CD4-positive, alpha-beta T cell treated with Interleukin-12 subunit alpha and Interleukin-12 subunit beta, for 1 hour (primary cell): Measurements from ENCODE around the gene PTPRH.
"Not testable (repeated sequence)": the region's sequence is repeated elsewhere in the genome, so short reads cannot be mapped to it uniquely, and the experiment has no call there.

Experiments
- DNase-seq: peaks from one replicate; pipeline ENCODE4 v3.0.0-alpha.2; 2020

PTPRH gene

DNA sequence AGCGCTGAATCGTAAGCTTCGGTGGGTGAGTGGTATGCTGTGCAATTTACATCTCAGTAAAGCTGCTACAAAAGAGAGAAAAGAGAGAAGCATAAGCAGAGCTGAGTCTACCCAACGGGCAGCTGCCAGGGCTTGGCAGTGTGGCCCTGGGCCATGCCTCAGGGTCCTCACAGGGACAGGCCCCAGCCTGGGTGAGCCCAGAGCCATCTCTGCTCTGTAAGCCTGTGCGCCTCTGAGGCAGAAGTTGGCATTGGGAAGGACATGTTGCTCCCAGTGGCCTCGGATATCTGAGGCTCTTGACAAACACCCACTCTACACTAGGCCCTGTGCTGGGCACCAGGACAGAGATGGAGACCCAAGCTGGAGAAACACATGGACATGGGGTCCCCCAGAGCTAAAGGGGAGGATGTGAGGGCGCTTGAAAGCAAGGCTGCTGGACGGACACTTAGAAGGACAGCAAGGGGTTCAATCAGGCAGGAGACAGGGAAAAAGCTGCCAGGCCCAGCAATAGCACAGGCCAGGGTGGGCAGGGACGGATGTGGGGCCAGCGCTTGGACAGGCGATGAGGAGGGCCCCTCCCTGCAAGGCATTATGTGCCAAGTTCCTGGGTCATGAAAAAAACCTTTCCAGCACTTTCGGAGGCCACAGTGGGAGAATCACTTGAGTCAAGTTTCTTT lies 34.8 kb upstream of the PTPRH start:
- DNase-seq = no peak

GRCh38 chr19:55242517-55242916 lies 33.2 kb upstream of the PTPRH start:
- no peak for DNase-seq

DNA sequence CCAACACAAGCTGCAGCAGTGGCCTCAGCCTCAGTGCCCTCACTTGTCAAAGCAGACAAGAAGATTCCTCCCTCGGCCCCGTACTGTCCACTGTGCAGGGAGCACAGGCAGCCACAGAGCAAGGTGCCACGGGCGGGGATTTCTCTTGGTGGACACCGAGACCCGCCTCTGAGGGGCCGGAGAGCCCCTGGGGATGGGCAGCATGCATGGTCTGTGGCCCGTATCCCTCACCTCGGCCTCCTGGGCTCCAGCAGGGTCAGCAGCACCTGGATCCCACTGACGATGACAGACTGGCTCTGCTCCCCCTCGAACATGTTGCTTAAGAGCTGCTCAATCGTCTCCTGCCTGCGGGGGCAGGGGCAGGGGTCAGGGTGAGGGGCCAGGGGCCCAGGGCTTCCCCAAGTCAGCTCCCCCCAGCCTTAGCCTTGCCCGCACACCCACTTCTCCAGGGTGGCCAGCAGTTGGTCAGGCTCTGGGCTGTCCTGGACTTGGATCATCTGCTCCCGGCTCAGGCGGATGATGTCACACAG lies 32.7 kb upstream of the PTPRH start:
- DNase-seq = no peak

DNA sequence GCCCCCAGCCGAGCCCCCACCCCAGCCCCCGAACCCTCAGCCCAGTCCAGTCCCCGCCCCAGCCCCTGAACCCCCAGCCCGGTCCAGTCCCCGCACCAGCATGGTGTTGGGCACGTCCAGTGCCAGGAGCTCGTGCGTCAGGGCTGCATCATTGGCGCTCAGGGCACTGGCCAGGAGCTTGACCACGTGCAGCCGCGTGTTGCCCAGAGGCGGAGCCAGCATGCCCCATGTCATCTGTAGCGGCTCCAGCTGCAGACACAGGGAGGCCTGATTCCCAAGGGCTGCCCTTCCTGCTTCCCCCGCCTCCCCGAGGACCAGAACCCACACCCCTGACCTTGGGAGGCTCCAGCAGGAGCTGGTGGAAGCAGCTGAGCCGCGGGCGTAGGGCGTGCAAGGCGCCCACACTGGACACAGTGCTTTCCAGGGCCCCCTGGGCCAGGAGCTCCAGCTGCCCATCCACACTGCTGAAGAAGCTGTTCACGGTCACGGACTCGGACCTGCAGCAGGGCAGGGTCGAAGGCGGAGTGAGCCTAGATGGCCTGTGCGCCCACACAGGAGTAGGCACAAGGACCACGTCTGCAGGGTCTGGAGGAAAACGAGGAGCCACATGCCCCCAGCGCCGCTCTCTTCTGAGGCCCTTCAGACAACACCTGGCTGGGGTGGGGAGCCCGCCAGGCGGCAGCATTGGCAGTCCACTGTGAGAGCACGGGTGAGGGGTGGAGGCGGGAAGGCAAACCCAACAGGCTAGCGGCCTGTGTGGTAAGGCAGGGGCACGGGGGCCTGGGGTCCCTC lies 32.0 kb upstream of the PTPRH start:
- no peak for DNase-seq

DNA sequence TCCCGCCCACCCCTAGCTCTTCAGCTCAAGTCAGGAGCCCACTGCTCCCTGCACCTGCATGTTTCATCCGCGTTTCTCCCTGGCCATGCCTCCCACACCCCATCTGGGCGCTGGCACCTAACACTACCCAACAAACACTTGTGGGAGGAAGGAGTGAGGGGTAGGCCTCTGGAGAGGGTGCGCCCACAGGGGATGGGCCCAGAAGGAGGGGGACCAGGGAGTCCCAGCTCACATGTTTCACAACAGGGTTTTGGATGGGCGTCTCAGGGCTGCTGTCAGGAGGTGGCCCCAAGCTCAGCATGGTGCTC lies 31.4 kb upstream of the PTPRH start:
- DNase-seq = no peak

GRCh38 chr19:55239004-55239403 lies 29.7 kb upstream of the PTPRH start:
- DNase-seq = no peak

DNA sequence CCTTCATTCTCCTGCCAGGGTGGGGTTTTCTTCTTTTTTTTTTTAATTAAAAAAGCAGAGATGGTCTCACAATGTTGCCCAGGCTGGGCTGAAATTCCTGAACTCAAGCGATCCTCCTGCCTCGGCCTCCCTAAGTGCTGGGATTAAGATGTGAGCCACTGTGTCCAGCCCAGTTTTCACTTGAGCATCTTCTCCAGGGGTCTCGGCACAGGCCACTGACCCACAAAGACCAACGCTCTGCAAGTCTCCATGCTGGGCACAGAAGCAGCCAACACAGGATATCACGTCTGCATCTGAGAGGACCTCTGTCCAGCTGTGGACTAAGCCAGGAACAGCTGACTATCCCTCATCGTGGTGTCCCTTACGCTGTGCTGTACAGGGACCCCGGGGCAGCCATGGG lies 28.7 kb upstream of the PTPRH start:
- no peak for DNase-seq

DNA sequence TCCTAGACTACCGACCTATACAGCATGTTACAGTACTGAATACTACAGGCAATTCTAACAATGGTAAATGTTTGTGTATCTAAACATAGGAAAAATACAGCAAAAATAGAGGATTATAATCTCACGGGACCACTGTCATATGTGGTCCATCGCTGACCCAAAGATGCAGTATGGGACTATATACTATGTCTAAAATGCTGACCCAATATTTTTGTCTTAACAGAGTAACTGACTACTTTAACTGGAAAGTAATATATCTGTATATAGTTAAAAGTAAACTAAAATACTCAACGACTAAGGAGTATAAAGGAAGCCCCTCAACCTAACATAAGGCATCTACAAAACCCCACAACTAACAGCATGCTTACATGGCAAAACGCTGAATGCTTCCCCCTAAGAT lies 23.7 kb upstream of the PTPRH start:
- DNase-seq = no peak

- DNase-seq = no peak
These were observed 22.9 kb upstream of the PTPRH start for GRCh38 chr19:55232286-55232602.

- DNase-seq = no peak
These were observed 22.3 kb upstream of the PTPRH start for GRCh38 chr19:55231391-55232285.

- no peak for DNase-seq
These were observed 21.5 kb upstream of the PTPRH start for GRCh38 chr19:55230780-55231179.

DNA sequence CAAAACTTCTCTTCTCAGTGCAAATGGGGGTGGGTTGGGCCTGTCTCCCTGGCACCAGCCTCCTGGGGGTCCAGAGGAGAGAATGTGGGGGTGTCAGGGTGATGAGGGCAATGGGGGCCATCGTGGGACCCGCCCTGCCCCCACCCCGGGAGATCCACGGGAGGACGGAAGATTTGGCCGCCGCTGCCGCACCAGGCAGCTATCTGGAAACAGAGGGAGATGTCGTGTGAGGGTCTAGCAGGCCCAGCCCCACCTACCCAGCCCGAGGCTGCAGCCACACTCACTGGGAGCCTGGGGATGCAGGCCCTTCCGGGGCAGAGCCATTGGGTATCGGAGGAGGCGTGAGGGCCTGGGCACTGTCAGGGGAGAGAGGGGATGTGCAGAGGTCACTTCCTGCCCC lies 21.0 kb upstream of the PTPRH start:
- no peak for DNase-seq

GRCh38 chr19:55229789-55230182 lies 20.5 kb upstream of the PTPRH start:
- no peak for DNase-seq

GRCh38 chr19:55229145-55229788 lies 20.0 kb upstream of the PTPRH start:
- DNase-seq = no peak

DNA sequence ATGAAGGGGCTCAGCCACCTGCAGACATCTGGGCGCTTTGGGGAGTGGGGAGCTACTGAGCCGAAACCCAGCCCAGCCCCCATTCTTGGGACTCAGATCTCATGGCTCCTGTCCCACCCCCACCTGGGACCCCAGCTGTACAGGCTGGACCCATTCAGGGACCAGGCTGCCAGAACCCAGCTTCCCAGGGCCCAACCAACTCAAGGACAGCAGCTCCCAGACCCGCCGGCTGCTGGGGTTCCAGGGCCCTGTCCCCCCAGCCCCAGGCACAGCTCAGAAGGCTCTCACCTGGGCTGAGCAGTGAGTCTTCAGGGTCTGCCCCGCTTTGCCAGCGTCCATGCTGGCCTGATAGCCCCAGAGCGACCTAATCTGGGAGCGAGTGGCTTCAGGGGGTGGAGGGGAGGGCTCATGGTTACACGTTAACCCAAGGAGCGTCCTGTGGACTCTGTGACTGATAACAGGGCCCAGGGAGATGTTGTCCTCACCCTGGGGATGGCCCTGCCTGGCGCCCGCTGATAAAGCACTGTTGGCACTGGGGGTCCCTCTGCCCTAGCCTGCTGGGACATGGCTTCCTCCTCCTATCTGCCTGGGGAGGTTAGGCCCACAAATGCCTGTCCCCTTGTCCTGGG lies 19.2 kb upstream of the PTPRH start, which contains the start of gene TMEM86B:
TMEM86B (minus strand) TSS at position 361 of the 629 bp plus-strand sequence; CDS start at position 339, 22 bp downstream.
- no peak for DNase-seq

- DNase-seq = no peak
These were observed 18.7 kb upstream of the PTPRH start for GRCh38 chr19:55228015-55228391.

DNA sequence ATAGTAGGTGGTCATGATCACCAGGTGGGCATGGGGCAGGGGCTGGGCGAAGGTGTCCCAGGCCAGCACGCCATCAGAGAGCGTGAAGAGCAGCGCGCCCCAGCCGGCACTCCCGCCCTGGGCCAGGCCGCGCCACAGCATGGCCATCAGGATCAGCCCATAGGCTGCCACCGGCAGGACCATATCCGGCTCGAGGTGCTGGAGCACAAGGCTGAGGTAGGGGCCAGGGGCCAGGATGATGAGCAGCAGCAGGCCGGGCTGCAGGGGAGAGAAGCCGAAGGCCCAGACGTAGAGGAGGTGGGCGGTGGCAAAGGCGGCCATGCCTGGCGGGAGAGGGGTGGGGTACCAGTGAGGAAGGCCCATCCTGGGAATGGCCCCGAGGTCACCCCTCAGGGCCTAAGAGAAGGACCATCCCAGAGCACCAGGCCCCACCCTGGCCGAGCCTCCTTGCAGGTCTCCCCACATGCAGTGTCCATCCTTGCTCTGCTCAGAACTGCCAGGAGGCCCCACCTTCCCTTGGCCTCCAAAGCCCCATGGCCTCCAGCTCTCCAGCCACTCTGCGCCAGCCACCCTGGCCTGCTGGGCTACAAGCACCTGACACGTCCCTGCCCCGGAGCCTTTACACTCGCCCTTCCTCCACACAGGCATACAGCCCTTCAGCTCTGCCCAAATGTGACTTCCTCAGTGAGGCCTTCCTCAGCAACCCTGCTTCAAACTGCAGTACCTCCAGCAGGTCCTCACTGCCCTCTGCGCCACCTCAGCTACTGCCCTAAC lies 18.1 kb upstream of the PTPRH start:
- no peak for DNase-seq

DNA sequence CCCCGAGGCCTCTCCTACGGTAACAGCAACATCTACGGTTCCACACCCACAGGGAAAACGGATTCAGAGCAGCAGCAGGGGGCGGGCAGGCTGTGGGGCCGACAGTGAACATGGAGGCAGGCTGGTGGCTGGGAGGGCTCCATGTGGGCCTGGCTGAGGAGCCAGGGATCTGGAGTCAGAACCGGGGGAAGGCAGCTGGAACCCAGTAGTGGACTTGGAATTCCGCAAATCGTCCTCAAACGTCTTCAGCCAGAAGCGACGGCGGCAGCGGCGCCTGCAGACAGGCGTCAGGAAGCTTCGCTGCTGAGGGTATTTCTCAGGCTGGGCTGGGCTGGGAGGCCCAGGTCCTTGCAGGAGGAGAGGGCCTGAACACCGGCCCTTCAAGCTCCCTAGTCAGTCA lies 17.5 kb upstream of the PTPRH start:
- DNase-seq = no peak

DNA sequence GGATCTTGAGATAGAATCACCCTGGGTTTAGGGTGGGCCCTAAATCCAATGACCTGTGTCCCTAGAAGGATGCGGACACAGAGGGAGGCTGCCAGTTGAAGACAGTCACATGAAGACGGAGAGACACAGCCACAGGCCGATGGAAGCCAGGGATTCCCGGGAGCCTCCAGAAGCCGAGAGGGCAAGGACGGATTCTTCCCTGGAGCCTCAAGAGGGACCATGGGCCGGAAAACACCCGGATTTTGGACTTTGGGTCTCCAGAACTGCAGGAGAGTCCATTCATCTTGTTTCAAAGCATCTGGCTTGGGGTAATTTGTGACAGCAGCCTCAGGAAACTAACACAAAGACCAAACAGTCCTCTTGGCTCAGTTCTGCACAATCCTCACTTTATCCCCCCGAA lies 17.0 kb upstream of the PTPRH start:
- DNase-seq = no peak

- DNase-seq = no peak
These were observed 16.2 kb upstream of the PTPRH start for GRCh38 chr19:55225415-55225958.

GRCh38 chr19:55224679-55225414 lies 15.5 kb upstream of the PTPRH start:
- not testable (repeated sequence) for DNase-seq
